GM12874 (cell line): ENCODE results near the gene CFL1.

Experiments
- TF ChIP-seq, protein P1 (sequence below): IDR thresholded peaks from 2 replicates; pipeline ENCODE4 v1.5.1; 2011; ENCODE audit warnings: low read depth, mild to moderate bottlenecking, control low read depth, low read length, moderate library complexity; ENCODE audit not compliant: insufficient read depth

CFL1 gene

DNA sequence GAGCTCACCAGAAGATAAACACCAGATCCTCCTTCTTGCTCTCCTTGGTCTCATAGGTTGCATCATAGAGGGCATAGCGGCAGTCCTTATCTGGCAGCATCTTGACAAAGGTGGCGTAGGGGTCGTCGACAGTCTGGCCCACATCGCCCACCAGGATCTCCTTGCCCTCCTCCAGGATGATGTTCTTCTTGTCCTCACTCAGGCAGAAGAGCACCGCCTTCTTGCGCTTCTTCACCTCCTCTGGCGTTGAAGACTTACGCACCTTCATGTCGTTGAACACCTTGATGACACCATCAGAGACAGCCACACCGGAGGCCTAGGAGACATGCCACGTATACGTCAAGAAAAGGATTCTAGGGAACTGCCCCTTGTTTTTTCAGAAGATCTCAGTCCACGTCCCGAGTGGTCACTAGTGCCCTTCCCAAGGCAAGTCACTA lies 2.0 kb downstream of the CFL1 start:
- TF ChIP-seq, protein P1, sequence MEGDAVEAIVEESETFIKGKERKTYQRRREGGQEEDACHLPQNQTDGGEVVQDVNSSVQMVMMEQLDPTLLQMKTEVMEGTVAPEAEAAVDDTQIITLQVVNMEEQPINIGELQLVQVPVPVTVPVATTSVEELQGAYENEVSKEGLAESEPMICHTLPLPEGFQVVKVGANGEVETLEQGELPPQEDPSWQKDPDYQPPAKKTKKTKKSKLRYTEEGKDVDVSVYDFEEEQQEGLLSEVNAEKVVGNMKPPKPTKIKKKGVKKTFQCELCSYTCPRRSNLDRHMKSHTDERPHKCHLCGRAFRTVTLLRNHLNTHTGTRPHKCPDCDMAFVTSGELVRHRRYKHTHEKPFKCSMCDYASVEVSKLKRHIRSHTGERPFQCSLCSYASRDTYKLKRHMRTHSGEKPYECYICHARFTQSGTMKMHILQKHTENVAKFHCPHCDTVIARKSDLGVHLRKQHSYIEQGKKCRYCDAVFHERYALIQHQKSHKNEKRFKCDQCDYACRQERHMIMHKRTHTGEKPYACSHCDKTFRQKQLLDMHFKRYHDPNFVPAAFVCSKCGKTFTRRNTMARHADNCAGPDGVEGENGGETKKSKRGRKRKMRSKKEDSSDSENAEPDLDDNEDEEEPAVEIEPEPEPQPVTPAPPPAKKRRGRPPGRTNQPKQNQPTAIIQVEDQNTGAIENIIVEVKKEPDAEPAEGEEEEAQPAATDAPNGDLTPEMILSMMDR, result no peak

DNA sequence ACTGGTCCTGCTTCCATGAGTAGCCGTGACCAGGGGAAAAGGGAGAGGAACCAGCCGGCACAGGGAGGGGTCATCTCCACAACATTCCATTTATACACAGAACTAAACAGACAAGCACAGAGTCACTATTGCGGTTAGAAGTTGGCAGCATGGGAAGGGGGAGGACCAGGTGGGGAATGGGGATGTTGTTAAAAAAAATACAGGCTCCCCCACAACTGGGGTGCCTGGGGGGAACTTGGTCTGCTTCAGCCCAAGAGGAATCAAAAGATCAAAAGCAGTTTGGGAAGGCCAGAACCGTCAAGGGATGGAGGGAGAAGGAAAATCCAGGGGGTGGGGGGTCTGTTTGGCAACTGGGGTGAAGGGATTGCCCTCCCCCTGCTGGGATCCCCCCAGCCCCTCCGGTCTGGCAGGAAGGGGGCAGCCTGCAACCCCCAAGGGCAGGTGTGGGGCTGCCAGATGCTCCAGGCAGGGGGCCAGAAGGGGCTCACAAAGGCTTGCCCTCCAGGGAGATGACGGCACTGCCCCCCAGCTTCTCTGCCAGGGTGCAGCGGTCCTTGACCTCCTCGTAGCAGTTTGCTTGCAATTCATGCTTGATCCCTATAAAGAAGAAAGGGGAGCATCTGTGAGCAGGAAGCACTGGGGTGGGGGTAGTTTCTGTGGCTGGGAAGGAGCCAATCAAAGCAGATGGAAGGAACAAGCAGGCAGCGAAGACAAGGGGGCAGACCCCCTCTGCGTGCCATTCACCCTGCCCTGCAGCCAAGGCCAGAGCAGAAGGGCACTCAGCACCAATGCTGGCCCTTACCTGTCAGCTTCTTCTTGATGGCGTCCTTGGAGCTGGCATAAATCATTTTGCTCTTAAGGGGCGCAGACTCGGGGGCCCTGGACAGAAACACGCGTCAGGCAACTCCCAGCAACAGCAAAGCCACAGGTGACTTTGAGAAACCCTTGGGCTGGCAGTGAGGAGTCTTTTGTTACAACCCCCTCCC lies 2.8 kb downstream of the CFL1 start:
- TF ChIP-seq, protein P1, result no peak

DNA sequence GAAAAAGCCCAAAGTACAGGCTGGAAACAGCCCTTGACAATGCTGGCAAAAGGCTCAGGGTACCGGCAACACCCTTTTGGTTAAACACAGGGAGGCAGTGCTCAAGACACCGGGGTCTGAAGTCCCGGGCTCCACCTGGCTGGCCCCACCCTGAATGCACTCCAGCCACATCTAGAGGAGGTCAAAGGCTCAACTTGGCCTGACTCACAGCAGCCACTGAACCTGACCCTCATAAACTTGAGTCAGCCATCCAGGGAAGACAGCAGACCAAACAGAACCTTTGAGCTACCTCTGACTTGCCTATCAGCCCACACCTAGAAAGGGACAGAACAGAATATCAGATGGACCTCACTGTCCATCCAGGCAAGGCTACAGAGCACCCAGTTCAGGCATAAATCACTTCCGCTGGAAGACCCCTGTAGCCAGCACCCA lies 3.8 kb downstream of the CFL1 start:
- TF ChIP-seq, protein P1, result no peak

DNA sequence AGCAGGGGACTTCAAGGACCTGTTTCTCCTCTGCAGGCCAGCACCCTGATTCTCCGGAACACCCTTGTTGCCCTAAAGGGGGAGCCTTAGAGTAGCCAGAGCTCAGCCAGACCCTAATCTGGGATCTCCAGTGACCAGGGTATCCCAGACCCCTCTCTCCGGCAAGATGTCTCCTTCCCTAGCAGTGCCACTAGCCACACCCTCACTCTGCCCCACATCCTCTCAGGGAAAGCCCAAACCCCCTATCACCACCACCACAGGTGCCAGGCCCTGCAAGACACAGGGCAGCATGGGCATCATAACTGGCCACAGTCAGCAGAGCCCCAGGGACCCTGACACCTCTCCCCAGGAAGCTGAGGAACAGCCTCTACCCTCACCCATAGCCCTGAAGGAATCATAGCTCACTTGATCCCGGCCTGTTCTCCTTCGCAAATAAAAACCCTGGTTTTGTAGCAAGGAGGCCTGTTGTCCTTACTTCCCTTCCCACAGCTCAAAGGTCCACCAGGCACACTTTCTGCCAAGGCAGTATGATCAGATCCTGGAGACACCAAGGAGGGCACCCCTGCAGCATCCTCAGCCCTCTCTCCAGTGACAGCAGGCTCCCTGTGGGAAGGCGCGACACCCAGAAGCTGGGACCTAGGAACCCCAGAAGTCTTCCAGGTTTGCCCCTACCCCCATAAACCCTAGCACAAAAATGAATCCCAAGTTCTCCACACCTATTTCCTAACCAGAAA lies 4.6 kb downstream of the CFL1 start:
- TF ChIP-seq, protein P1, result 0 out of 2 replicates have a peak, but pooled peaks have one; percentile 16

GRCh38 chr11:65852508-65853245 lies 5.3 kb downstream of the CFL1 start:
- TF ChIP-seq, protein P1, result no peak

DNA sequence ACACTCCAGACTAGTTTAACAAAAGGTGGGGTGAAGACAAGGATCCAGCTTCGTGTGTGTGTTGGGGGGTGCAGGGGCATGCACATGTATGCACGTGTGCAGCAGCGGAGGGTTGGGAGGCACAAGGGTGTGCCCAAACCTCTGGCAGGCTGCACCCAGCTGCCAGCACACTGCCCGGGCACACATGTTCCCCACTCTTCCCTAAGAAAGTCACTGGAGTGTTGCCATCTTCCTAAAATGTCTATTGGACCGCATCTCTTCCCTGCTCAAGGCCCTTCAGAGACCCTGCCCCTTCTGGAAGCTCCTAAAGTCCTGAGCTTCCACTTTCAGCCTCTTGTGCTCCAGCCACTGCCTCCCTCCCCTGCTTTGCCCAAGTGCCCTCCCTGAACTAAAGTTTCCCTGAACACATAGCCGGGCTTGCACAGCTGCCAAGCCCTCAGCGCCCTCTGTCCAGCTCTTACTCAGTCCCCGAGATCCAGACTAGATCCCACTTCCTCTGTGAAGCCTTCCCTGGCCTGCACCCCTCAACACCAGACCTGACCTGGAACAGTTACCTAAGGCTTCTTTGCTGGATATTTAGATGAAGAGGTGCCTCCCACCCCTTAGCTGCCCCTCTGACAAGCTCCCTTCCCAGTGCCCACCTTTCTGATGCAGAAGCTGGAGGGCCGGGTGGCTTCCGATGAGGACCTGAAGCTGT lies 6.0 kb downstream of the CFL1 start:
- TF ChIP-seq, protein P1, result no peak
